ENCODE measurements around the gene ZDHHC17.

The ZDHHC17 gene

GRCh38 chr12:76763746-76764675 lies at the start of gene ZDHHC17:
Gene ZDHHC17, plus strand, starts transcription at chr12:76764115. Its CDS starts 122 bp downstream, at chr12:76764237.
- no peaks in the 10 kb centered on the region for H3K27me3 ChIP-seq (ENCODE audit: insufficient read depth, low read depth)
- H3K4me3 ChIP-seq (IDR thresholded peaks at IDR 0.05; ENCODE audit: insufficient read depth, low read depth, low read length), result no peak within 1 kb of the TSS
- H2AFZ ChIP-seq (ENCODE audit: low read depth), result peak within 1 kb of the TSS; percentile 97
- peaks cover 22% of the 10 kb centered on the region for H3K4me1 ChIP-seq (ENCODE audit: low read depth, poor library complexity, severe bottlenecking)
- peak within 1 kb of the TSS; percentile 94 for H3K9ac ChIP-seq
- peak within 1 kb of the TSS; percentile 97 for H3K27ac ChIP-seq
- no peaks in the 10 kb centered on the region for H4K20me1 ChIP-seq (ENCODE audit: insufficient read depth)
- TF ChIP-seq CTCF (conservative IDR thresholded peaks at IDR 0.05; ENCODE audit: low read depth, low read length), result no peak
- H3K36me3 ChIP-seq (ENCODE audit: insufficient read depth), result no peaks in the 10 kb centered on the region
- peaks cover 44% of the 10 kb centered on the region for H3K79me2 ChIP-seq (ENCODE audit: insufficient read depth, low read depth)
- peak within 1 kb of the TSS; percentile 90 for H3K4me2 ChIP-seq

GRCh38 chr12:76714415-76714814 lies 49.5 kb upstream of the ZDHHC17 start:
- H3K27ac ChIP-seq, result no peak overlapping the region
- no peaks in the 10 kb centered on the region for H3K27me3 ChIP-seq (ENCODE audit: insufficient read depth, low read depth)
- no peaks in the 10 kb centered on the region for H3K4me1 ChIP-seq (ENCODE audit: low read depth, poor library complexity, severe bottlenecking)
- no peaks in the 10 kb centered on the region for H3K79me2 ChIP-seq (ENCODE audit: insufficient read depth, low read depth)
- H3K4me2 ChIP-seq, result no peak overlapping the region
- H4K20me1 ChIP-seq (ENCODE audit: insufficient read depth), result no peaks in the 10 kb centered on the region
- H3K4me3 ChIP-seq (IDR thresholded peaks at IDR 0.05; ENCODE audit: insufficient read depth, low read depth, low read length), result no peak overlapping the region
- H3K36me3 ChIP-seq (ENCODE audit: insufficient read depth), result no peaks in the 10 kb centered on the region
- H3K9ac ChIP-seq, result no peak overlapping the region
- no peak overlapping the region for H2AFZ ChIP-seq (ENCODE audit: low read depth)
- no peak for TF ChIP-seq CTCF (conservative IDR thresholded peaks at IDR 0.05; ENCODE audit: low read depth, low read length)

GRCh38 chr12:76714861-76715260 lies 49.1 kb upstream of the ZDHHC17 start:
- H3K4me1 ChIP-seq (ENCODE audit: low read depth, poor library complexity, severe bottlenecking), result no peaks in the 10 kb centered on the region
- TF ChIP-seq CTCF (conservative IDR thresholded peaks at IDR 0.05; ENCODE audit: low read depth, low read length), result no peak
- H3K4me2 ChIP-seq, result no peak overlapping the region
- no peak overlapping the region for H3K4me3 ChIP-seq (IDR thresholded peaks at IDR 0.05; ENCODE audit: insufficient read depth, low read depth, low read length)
- no peaks in the 10 kb centered on the region for H3K79me2 ChIP-seq (ENCODE audit: insufficient read depth, low read depth)
- H3K9ac ChIP-seq, result no peak overlapping the region
- H3K27ac ChIP-seq, result no peak overlapping the region
- H2AFZ ChIP-seq (ENCODE audit: low read depth), result no peak overlapping the region
- no peaks in the 10 kb centered on the region for H4K20me1 ChIP-seq (ENCODE audit: insufficient read depth)
- no peaks in the 10 kb centered on the region for H3K36me3 ChIP-seq (ENCODE audit: insufficient read depth)
- H3K27me3 ChIP-seq (ENCODE audit: insufficient read depth, low read depth), result no peaks in the 10 kb centered on the region

GRCh38 chr12:76715332-76715731 lies 48.6 kb upstream of the ZDHHC17 start:
- Histone ChIP-seq H3K79me2 (ENCODE audit: insufficient read depth, low read depth) (no peaks in the 10 kb centered on the region), H4K20me1 (ENCODE audit: insufficient read depth) (no peaks in the 10 kb centered on the region), H3K36me3 (ENCODE audit: insufficient read depth) (no peaks in the 10 kb centered on the region), H3K9ac (no peak overlapping the region), H3K4me2 (no peak overlapping the region), H3K27me3 (ENCODE audit: insufficient read depth, low read depth) (no peaks in the 10 kb centered on the region), H3K4me3 (IDR thresholded peaks at IDR 0.05; ENCODE audit: insufficient read depth, low read depth, low read length) (no peak overlapping the region), H2AFZ (ENCODE audit: low read depth) (no peak overlapping the region), H3K4me1 (ENCODE audit: low read depth, poor library complexity, severe bottlenecking) (no peaks in the 10 kb centered on the region), H3K27ac (no peak overlapping the region)
- TF ChIP-seq CTCF (conservative IDR thresholded peaks at IDR 0.05; ENCODE audit: low read depth, low read length), result no peak

Measured in KMS-11 (cell line).